Testis (tissue), 2 donors: Measurements from ENCODE around the gene FZD8.

ENCODE experiments used
- POLR2A ChIP-seq: fragments of 450-650 bp; IDR thresholded peaks from one replicate; pipeline ENCODE4 v1.6.1; 2017; ENCODE audit warnings: antibody characterized with exemption, mild to moderate bottlenecking, moderate library complexity
- TF ChIP-seq, protein P1 (sequence below), 3 experiments: fragments of 450-650 bp in 2 of 3; fragments of 200-600 bp in 1 of 3; sonication (generic) in 1 of 3; IDR thresholded peaks; one replicate each; pipeline ENCODE4 v1.5.1; 2016 to 2019; ENCODE audit warnings: antibody characterized with exemption in 3 of 3, mild to moderate bottlenecking in 2 of 3, moderate library complexity in 1 of 3

GRCh38 chr10:35632027-35632426 lies 10.1 kb downstream of the FZD8 start:
- TF ChIP-seq POLR2A = no peak
- TF ChIP-seq, protein P1, sequence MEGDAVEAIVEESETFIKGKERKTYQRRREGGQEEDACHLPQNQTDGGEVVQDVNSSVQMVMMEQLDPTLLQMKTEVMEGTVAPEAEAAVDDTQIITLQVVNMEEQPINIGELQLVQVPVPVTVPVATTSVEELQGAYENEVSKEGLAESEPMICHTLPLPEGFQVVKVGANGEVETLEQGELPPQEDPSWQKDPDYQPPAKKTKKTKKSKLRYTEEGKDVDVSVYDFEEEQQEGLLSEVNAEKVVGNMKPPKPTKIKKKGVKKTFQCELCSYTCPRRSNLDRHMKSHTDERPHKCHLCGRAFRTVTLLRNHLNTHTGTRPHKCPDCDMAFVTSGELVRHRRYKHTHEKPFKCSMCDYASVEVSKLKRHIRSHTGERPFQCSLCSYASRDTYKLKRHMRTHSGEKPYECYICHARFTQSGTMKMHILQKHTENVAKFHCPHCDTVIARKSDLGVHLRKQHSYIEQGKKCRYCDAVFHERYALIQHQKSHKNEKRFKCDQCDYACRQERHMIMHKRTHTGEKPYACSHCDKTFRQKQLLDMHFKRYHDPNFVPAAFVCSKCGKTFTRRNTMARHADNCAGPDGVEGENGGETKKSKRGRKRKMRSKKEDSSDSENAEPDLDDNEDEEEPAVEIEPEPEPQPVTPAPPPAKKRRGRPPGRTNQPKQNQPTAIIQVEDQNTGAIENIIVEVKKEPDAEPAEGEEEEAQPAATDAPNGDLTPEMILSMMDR (IDR thresholded peaks at IDR 0.05) = no peak
